SK-N-MC (cell line): Measurements from ENCODE around the gene DEFB110.

Experiments
- EZH2 ChIP-seq: fragments of 200-600 bp; sonication (generic); IDR thresholded peaks from one replicate; pipeline ENCODE4 v1.6.1; 2017; ENCODE audit warnings: antibody characterized with exemption
- POLR2AphosphoS5 ChIP-seq: IDR thresholded peaks from 2 replicates; pipeline ENCODE4 v1.6.1; 2012; ENCODE audit warnings: mild to moderate bottlenecking, low read depth, low read length, borderline replicate concordance

GRCh38 chr6:49979584-49979983 is 42.2 kb downstream of the DEFB110 start:
- TF ChIP-seq EZH2 = no peak
- TF ChIP-seq POLR2AphosphoS5 = no peak
